ENCODE measurements around the gene MCTP1. TPM values are rescaled to one million over a fixed set of nuclear protein-coding genes. Genes with fewer than 3 reads are reported as not detected.

MCTP1 gene
- total RNA-seq, result not detected

GRCh38 chr5:95284572-95285408 lies at the start of gene MCTP1:
TSS of gene MCTP1 (minus strand) at chr5:95285094.
- no peak for DNase-seq

DNA sequence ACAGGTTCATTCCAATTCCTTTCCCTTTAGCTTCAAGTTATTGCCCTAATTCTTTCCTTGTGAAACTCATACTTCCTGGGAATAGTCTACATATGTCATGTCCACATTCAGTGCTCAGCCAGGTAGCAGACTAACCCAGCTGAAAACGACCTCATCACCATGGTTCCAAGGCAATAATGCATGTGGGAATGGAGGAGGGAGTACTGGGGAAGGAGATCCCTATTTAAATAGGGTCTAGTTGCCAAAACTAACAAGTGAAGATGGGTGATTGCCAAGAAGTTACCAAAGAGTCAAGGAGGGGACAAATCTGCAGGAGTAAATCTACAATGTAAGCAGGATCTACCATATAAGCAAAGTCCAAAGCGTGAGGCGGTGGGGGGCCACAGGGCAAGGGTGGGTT lies 47.3 kb upstream of the MCTP1 start:
- DNase-seq, result no peak

GRCh38 chr5:95331358-95331757 lies 46.5 kb upstream of the MCTP1 start:
- no peak for DNase-seq

DNA sequence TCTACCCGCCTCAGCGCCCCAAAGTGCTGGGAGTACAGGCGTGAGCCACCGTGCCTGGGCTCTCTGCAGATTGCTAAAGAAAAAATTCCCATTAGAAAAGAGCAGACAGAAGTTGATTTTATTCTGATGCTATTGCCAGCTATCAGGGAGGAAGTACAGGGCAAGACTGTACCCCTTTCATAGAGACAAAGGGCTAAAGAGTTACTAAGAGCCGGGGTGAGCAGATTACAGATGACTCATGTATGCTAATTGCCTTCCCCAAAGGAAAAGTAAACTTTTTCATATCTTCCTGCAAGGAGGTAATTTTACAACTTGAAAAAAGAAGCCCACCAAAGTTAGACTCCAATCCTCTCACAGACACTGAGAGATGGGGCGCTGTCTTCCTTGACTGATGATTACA lies 42.3 kb upstream of the MCTP1 start:
- no peak for DNase-seq

GRCh38 chr5:95317687-95318086 lies 32.8 kb upstream of the MCTP1 start:
- DNase-seq, result no peak

GRCh38 chr5:95317085-95317484 lies 32.2 kb upstream of the MCTP1 start:
- DNase-seq, result no peak

DNA sequence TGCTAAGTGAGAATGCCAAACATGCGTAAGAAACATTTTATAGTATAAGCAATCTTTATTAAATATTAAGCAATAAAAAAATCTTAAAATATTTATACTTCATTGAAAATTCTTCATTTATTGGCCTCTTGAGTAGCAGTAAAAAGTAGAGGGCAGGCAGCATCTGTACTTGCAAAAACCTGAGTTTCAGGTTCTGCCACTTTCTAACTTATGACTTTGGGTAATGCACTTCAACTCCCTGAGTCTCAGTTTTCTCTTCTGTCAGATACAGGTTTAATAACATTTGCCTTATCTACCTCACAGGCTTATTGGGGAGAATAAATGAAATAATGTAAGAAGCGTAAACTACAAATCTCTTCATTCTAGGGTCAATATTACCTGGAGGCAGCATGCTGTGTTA lies 19.8 kb upstream of the MCTP1 start:
- no peak for DNase-seq

- no peak for DNase-seq
Observed at GRCh38 chr5:95298651-95299050, 13.8 kb upstream of the MCTP1 start.

DNA sequence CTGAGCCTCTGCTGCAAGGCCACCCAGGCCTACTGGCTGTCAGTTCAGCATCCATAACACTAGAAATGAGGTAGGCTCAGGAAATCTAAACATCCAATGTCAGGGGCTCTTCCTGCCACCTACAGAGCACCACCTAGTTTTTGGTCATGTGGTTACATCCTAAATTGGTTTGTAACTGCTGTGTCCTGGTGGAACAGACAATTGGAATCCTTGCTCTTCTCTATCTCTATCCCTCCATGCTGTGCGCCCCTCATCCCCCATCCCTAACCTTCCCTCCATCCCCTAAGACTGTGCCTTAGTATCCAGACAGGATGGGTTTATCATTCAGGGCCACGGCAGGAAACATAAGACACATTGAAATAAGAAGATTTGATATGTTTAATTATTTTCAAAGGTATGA lies 11.4 kb upstream of the MCTP1 start:
- no peak for DNase-seq

DNA sequence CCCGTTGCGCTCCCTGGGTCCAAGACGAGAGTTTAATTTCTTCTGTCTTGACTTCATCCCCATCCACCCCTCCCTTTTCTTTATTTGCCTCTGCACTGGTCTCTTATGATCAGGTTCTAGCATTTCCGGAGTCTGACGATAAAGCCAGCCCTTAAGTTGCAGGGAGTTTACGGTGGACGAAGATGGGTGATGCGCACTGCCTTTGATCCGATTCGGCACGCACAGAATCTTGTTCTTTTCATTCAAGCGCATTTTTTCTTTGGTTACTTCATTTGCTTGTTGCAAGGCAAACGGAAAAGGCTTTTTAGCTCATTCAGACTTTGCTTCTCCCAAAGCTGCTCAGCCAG lies 488 bp upstream of the MCTP1 start:
- DNase-seq, result no peak

DNA sequence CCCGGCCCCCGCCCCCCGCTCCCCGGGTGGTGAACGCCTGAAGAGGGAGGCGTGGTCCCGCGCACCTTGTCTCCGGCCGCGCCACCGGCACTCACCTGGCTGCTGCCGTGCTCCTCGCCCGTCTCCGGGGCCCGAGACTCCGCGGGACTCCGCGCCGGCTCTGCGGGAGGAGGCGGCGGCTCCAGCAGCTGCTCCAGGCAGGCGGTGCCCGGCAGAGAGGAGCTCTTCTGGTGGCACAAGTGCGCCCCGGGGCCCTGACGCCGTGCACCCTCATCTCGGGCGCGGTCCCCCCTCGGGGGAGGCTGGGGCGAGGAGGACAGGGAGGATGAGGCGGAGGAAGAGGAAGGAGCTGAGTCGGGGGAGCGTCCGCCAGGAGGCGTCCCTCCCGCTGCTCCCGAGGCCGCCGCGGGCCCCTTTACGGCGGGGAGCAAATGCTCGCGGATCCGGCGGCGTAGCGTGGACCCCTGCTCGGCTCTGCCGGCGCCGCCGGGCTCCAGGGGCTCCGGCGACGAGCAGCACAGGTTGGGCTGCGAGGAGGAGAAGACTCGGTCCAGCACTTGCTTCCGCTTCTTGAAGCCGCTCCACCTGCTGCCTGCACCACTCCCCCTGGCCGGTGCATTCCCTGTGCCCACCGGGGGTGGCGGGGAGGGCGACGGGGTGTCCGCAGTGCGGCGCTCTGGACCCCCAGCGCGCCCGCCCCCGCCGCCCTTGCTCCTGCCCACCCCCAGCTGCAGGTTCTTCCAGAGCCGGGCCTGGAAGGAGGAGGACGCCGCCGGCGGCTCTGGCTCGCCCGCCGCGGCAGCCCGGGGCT lies 928 bp downstream of the MCTP1 start:
- no peak for DNase-seq

DNA sequence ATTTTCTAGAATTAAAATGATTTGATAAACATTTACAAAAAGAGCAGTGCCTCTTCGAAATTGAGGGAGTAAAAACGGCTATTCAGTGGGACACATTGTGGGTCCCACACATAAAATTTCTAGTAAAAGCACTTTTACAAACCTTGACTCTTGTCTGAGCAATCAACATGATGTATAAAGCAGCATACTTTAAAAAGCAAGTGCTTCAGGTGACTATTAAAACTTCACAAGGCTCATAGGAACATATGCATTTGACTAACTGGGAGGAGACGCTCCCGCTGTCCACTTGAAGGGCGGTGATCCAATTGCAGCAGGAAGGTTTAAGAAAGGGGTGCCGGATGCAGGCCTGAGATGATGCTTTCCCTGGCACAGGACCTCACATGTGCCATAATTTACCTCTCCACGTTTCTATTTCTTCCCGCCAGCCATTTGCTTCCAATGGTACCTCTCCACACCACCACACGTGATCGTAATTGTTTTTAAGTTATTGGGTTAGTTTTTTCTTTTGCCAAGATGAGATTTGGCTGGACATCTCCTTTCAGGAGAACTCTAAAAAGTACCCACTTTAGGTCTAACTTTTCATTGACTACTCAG lies 1.8 kb downstream of the MCTP1 start:
- DNase-seq, result no peak

DNA sequence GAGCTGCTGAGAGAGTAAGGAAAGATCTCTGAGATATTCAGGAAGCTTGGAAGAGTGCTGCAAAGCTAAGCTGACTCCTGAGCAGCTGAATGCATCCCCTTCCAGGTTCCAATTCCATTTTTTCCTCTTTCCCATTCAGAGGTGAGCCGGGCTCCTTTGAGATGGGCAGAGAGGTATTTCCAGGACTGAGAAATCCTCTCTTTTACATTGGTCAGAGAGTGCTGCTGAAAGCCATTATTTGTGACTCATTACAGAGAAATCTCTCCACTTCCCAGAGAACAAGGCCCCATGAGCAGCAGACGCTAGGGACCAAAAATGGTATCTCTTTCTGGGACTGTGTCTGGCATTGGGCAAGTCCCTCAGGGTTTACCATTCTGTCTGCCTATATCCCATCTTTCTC lies 3.7 kb downstream of the MCTP1 start:
- DNase-seq, result no peak

GRCh38 chr5:95280401-95281095 lies 4.3 kb downstream of the MCTP1 start:
- DNase-seq, result no peak

- no peak for DNase-seq
Observed at GRCh38 chr5:95274011-95274410, 10.9 kb downstream of the MCTP1 start.

DNA sequence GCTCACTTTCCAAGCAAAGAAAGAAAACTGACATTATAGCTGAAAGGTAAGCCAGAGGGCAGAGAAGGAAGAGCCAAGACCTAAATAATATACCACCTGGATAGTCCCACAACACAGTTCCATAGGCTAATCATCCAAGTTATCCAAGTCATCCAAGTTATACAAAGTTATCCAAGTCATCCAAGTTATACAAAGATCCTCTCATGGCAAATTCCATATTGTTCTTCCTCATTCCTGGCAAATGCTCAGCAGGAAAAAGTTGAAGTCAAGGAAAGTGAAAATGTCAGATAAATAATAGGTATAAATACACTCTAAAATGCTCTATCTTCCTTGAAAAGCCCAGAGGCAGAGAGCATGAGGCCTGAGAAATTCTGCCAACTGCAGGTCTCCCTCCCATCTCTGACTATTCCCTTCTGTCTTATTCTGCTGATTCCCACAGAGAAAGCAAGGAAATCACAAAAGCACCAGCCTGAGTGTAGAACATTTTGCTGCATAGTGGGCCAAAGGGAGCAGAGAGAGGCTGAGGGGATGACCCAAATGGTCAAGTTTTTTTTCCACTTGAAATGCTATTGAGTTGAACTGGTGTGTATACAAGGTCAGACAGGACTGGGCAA lies 12.5 kb downstream of the MCTP1 start:
- no peak for DNase-seq

DNA sequence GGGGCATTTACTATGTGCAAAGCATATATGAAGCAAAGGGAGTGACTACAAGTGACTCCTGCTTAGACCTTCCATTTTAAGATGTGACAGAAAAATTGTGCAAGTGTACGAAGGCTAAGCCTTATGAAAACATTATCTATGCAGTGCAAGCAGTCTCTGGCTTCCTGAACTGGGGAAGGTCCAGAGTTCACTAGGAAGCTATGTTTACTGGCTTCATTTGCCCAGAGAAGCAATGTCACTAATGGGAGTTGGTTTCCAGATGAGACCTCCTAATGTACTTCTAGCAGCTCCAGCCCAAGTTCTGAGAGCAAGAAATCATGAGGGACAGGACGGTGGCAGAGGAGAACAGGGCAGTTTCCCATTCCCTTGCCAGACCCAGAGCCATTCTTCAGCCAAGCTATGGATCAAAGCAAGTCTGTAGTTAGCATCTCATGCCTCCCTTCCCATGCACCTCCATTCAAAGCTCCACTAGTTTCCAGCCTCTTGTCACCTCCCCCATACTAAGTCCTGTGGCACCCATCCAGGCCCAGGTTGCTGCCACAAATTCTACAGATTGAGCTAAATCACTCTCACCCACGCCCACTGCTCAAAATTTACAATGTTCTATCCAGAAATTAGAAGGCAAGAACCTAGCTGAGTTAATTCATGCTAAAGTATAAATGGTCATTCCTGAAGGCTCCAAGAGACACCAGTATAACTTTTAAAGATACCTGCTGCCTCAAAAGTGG lies 21.8 kb downstream of the MCTP1 start:
- DNase-seq, result no peak

DNA sequence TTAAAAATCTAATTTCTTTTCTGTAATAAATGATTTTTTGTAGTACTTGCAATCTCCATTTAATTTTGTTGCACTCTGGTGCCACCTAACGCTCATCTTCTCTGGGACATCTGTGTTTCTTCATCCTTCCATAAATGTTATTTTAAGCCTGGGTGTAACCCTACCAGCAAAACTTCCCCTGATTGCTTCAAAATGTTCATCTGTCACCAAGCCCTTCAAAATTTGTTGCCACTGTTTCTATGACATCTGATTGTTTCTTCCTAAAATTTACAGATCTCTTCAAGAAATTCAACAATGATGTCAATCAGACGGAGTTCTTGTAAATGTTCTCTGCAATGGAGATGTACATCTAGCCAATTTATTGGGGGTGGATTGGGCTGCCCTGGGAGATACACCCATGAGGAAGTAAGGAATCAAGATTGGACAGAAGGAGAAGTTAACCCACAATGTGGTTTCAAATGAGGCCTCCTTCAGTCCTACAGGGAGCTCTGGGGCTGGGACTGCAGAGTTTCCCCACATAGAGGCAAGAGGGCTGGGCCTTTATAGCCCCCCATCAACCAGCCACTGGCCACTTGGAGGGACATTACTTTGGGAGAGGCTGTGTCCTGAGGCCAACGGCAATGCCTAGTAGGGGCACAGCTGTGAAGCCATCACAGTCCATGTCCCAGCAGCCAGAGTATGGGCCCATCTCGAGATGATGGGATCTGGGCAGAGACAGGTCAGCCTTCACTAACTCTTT lies 23.3 kb downstream of the MCTP1 start:
- DNase-seq, result no peak

- DNase-seq, result no peak
Observed at GRCh38 chr5:95256991-95257390, 27.9 kb downstream of the MCTP1 start.

- DNase-seq, result no peak
Observed at GRCh38 chr5:95256446-95256845, 28.4 kb downstream of the MCTP1 start.

GRCh38 chr5:95252801-95253200 lies 32.1 kb downstream of the MCTP1 start:
- no peak for DNase-seq

Data from effector CD4-positive, alpha-beta T cell (primary cell).